Caco-2 (cell line): ENCODE measurements around the gene OSBPL10. TPM values are rescaled to one million over a fixed set of nuclear protein-coding genes. Genes with fewer than 3 reads are reported as not detected.

Experiments used
- BruUV-seq: library from RNA; stranded (reverse); fragments of 400-500 nt; replicated peaks from 2 replicates; lab custom pipeline; 2021; lab: Mats Ljungman, UMichigan
- CTCF ChIA-PET: fragments of 300-600 bp; sonication (Branson Sonifier 250); formaldehyde crosslinking; loops from one replicate; lab custom pipeline; 2022; ENCODE audit warnings: antibody characterized with exemption; lab: Charles Lee
- POLR2A ChIA-PET: fragments of 300-600 bp; sonication (Branson Sonifier 250); formaldehyde crosslinking; loops from one replicate; lab custom pipeline; 2022; ENCODE audit warnings: antibody characterized with exemption; lab: Charles Lee
- DNase-seq, 2 experiments: peaks; one replicate each; pipeline versions ENCODE4 v3.0.0 to v3.0.0-alpha.2; 2020 to 2022
- H3K27me3 ChIP-seq: replicated peaks from 2 replicates; pipeline ENCODE4 v1.6.0; 2011; ENCODE audit warnings: low read length; ENCODE audit not compliant: control insufficient read depth, insufficient read depth
- H3K36me3 ChIP-seq: 2 replicates; pipeline ENCODE4 v1.5.1; 2011; ENCODE audit warnings: low read length; ENCODE audit not compliant: control insufficient read depth, insufficient read depth
- H3K4me1 ChIP-seq: fragments of 250-450 bp; sonication (Bioruptor Pico); 2 replicates; pipeline ENCODE4 v1.5.1; 2020; ENCODE audit warnings: mild to moderate bottlenecking
- H3K4me3 ChIP-seq: 2 replicates; pipeline ENCODE4 v1.5.1; 2011; ENCODE audit warnings: low read depth, mild to moderate bottlenecking, control low read depth, low read length
- H3K9me3 ChIP-seq: fragments of 250-450 bp; sonication (Bioruptor Pico); 2 replicates; pipeline ENCODE4 v1.5.1; 2020; ENCODE audit warnings: mild to moderate bottlenecking, moderate library complexity
- H3K27ac Mint-ChIP-seq: one replicate; pipeline ENCODE4 v1.8.0; 2022; ENCODE audit warnings: mixed read lengths; ENCODE audit not compliant: unreplicated experiment
- H3K27me3 Mint-ChIP-seq: one replicate; pipeline ENCODE4 v1.8.0; 2022; ENCODE audit warnings: mixed read lengths; ENCODE audit not compliant: insufficient read depth, unreplicated experiment
- H3K36me3 Mint-ChIP-seq: one replicate; pipeline ENCODE4 v1.8.0; 2022; ENCODE audit warnings: mild to moderate bottlenecking, mixed read lengths; ENCODE audit not compliant: insufficient read depth, unreplicated experiment
- H3K4me1 Mint-ChIP-seq: one replicate; pipeline ENCODE4 v1.8.0; 2022; ENCODE audit warnings: low read depth, mixed read lengths; ENCODE audit not compliant: unreplicated experiment
- H3K4me3 Mint-ChIP-seq: one replicate; pipeline ENCODE4 v1.8.0; 2022; ENCODE audit warnings: mild to moderate bottlenecking, moderate library complexity, mixed read lengths; ENCODE audit not compliant: unreplicated experiment
- H3K9me3 Mint-ChIP-seq: one replicate; pipeline ENCODE4 v1.8.0; 2022; ENCODE audit warnings: mixed read lengths; ENCODE audit not compliant: unreplicated experiment
- CTCF ChIP-seq, 2 experiments: fragments of 200-600 bp in 1 of 2; IDR thresholded peaks; 1 replicate in 1 of 2; 2 replicates in 1 of 2; pipeline versions ENCODE4 v1.5.1 to v1.8.0; 2011 to 2022; ENCODE audit warnings: antibody characterized with exemption in 1 of 2, control low read depth in 1 of 2, inconsistent platforms in 1 of 2, low read depth in 1 of 2, low read length in 1 of 2, mild to moderate bottlenecking in 1 of 2, moderate library complexity in 1 of 2; ENCODE audit not compliant: insufficient read depth in 1 of 2, severe bottlenecking in 1 of 2, unreplicated experiment in 1 of 2
- intact Hi-C: fragments of 100-400 bp; cut with micrococcal nuclease; formaldehyde crosslinking; loops from one replicate; pipeline ENCODE4 v1.10.0; 2022; ENCODE audit not compliant: unreplicated experiment
- total RNA-seq: library from RNA; stranded (reverse); gene quantifications from 2 replicates; pipeline ENCODE4 v1.2.3, GENCODE V29; 2022

Gene OSBPL10
- total RNA-seq, 1 experiment from 2014 or later = 71.2 TPM

GRCh38 chr3:32021748-32022147, 40.7 kb upstream of the OSBPL10 start:
- no peaks in the 10 kb centered on the region for H3K27me3 ChIP-seq
- Mint-ChIP-seq H3K9me3 (no peaks in the 10 kb centered on the region), H3K4me1 (peaks cover 11% of the 10 kb centered on the region), H3K36me3 (peaks cover 12% of the 10 kb centered on the region), H3K27ac (no peak overlapping the region), H3K27me3 (no peaks in the 10 kb centered on the region), H3K4me3 (no peak overlapping the region)
- H3K36me3 ChIP-seq = no peaks in the 10 kb centered on the region
- DNase-seq = no peak
- no peak for TF ChIP-seq CTCF (IDR thresholded peaks at IDR 0.05; ENCODE audit: insufficient read depth in 1 of 2, low read depth in 1 of 2, low read length in 1 of 2, severe bottlenecking in 1 of 2, unreplicated experiment in 1 of 2)
- H3K9me3 ChIP-seq = no peaks in the 10 kb centered on the region
- no peak overlapping the region for H3K4me3 ChIP-seq
- ChIA-PET CTCF (no interaction called here), POLR2A (no interaction called here)
- intact Hi-C loops = no loop called here
- no TSS peak for BruUV-seq
- peaks cover 6% of the 10 kb centered on the region; the same call in 1 of the 2 replicates for H3K4me1 ChIP-seq

GRCh38 chr3:32021155-32021554, 40.1 kb upstream of the OSBPL10 start:
- BruUV-seq = no TSS peak
- peaks cover 12% of the 10 kb centered on the region for H3K36me3 Mint-ChIP-seq
- intact Hi-C loops = no loop called here
- Histone ChIP-seq H3K4me1 (peaks cover 6% of the 10 kb centered on the region; the same call in 1 of the 2 replicates), H3K36me3 (no peaks in the 10 kb centered on the region), H3K9me3 (no peaks in the 10 kb centered on the region), H3K4me3 (no peak overlapping the region), H3K27me3 (no peaks in the 10 kb centered on the region)
- no peak overlapping the region for H3K4me3 Mint-ChIP-seq
- H3K4me1 Mint-ChIP-seq = peaks cover 11% of the 10 kb centered on the region
- ChIA-PET CTCF (no interaction called here), POLR2A (no interaction called here)
- no peaks in the 10 kb centered on the region for H3K9me3 Mint-ChIP-seq
- H3K27me3 Mint-ChIP-seq = no peaks in the 10 kb centered on the region
- no peak for DNase-seq
- H3K27ac Mint-ChIP-seq = no peak overlapping the region
- TF ChIP-seq CTCF (IDR thresholded peaks at IDR 0.05; ENCODE audit: insufficient read depth in 1 of 2, low read depth in 1 of 2, low read length in 1 of 2, severe bottlenecking in 1 of 2, unreplicated experiment in 1 of 2) = no peak

GRCh38 chr3:32018757-32019564, 37.9 kb upstream of the OSBPL10 start:
- peak; percentile 60 to 66 for TF ChIP-seq CTCF (IDR thresholded peaks at IDR 0.05; ENCODE audit: insufficient read depth in 1 of 2, low read depth in 1 of 2, low read length in 1 of 2, severe bottlenecking in 1 of 2, unreplicated experiment in 1 of 2)
- H3K36me3 Mint-ChIP-seq = peaks cover 12% of the 10 kb centered on the region
- peak in 1 of 2 experiments; percentile 43 for DNase-seq
- BruUV-seq = no TSS peak
- POLR2A ChIA-PET = interaction anchor here (0.6 to 0.9 kb wide), 2 partner anchors 132 to 220 kb away, joined by 3 read pairs; no protein-coding TSS in a partner anchor
- peaks cover 11% of the 10 kb centered on the region for H3K4me1 Mint-ChIP-seq
- H3K4me3 Mint-ChIP-seq = peak overlapping the region; percentile 6
- CTCF ChIA-PET = interaction anchor here (0.6 to 2.1 kb wide), 9 partner anchors 19 to 403 kb away, joined by 3 to 20 read pairs (median 3); no protein-coding TSS in a partner anchor
- H3K27me3 ChIP-seq = no peaks in the 10 kb centered on the region
- no peaks in the 10 kb centered on the region for H3K9me3 ChIP-seq
- intact Hi-C loops = loop anchor here (1.0 to 2.0 kb wide), 2 partner anchors 64 to 125 kb away; no protein-coding TSS in a partner anchor
- no peak overlapping the region for H3K4me3 ChIP-seq
- H3K4me1 ChIP-seq = peaks cover 6% of the 10 kb centered on the region; the same call in 1 of the 2 replicates
- H3K36me3 ChIP-seq = no peaks in the 10 kb centered on the region
- no peaks in the 10 kb centered on the region for H3K27me3 Mint-ChIP-seq
- H3K27ac Mint-ChIP-seq = peak overlapping the region; percentile 20
- no peaks in the 10 kb centered on the region for H3K9me3 Mint-ChIP-seq
